ENCODE results near the gene XYLT1.

GRCh38 chr16:17346621-17347569, 123.9 kb downstream of the XYLT1 start:
- no peak for TF ChIP-seq POLR2A (IDR thresholded peaks at IDR 0.05)
- no peak for TF ChIP-seq CTCF (IDR thresholded peaks at IDR 0.05)
- peak; percentile 54 for TF ChIP-seq POLR2AphosphoS5 (IDR thresholded peaks at IDR 0.05)
